Testis (tissue), 2 donors: Measurements from ENCODE around the gene ZNF655.

Experiments used
- CTCF ChIP-seq, 3 experiments: fragments of 450-650 bp in 2 of 3; fragments of 200-600 bp in 1 of 3; sonication (generic) in 1 of 3; IDR thresholded peaks; one replicate each; pipeline ENCODE4 v1.5.1; 2016 to 2019; ENCODE audit warnings: antibody characterized with exemption in 3 of 3, mild to moderate bottlenecking in 2 of 3, moderate library complexity in 1 of 3
- POLR2A ChIP-seq: fragments of 450-650 bp; IDR thresholded peaks from one replicate; pipeline ENCODE4 v1.6.1; 2017; ENCODE audit warnings: antibody characterized with exemption, mild to moderate bottlenecking, moderate library complexity

DNA sequence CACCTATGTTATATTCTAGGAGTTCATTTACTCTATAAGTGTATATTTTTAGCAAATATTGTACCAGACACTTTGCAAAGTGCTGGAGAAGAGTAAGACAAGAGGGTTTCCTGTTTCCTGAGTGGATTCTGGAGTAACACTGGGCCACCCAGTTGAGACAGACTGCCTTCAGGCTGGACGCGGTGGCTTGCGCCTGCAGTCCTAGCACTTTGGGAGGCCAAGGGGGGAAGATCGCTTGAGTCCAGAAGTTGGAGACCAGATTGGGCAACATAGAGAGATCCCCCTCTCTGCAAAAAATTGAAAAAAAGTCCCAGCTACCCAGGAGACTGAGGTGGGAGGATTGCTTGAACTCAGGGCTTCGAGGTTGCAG is 57.5 kb downstream of the ZNF655 start:
- no peak for TF ChIP-seq POLR2A
- no peak for TF ChIP-seq CTCF (IDR thresholded peaks at IDR 0.05)
